Brain microvascular endothelial cell (primary cell): ENCODE data around the gene LRRC27.

Source experiments
- DNase-seq: peaks from one replicate; pipeline ENCODE4 v3.0.0-alpha.2; 2020
- H3K27ac ChIP-seq: fragments of 250-450 bp; sonication (Bioruptor Pico); 2 replicates; pipeline ENCODE4 v1.5.1; 2020; ENCODE audit warnings: mild to moderate bottlenecking, moderate library complexity
- H3K27me3 ChIP-seq: fragments of 250-450 bp; sonication (Bioruptor Pico); replicated peaks from 2 replicates; pipeline ENCODE4 v1.5.1; 2020; ENCODE audit warnings: mild to moderate bottlenecking
- H3K36me3 ChIP-seq: fragments of 250-450 bp; sonication (Bioruptor Pico); replicated peaks from 2 replicates; pipeline ENCODE4 v1.5.1; 2020; ENCODE audit warnings: mild to moderate bottlenecking
- H3K4me3 ChIP-seq: 2 replicates; pipeline ENCODE4 v1.5.1; 2011; ENCODE audit warnings: low read depth, mild to moderate bottlenecking, control low read depth, low read length, moderate library complexity
- in situ Hi-C: cut with HindIII; loops from 2 replicates; pipeline ENCODE4 v1.10.0; 2017; ENCODE audit warnings: low sequenced_read_pairs, low pct_ligation_motif_present
- TF ChIP-seq, protein P1 (sequence below): IDR thresholded peaks from 2 replicates; pipeline ENCODE4 v1.5.1; 2011; ENCODE audit warnings: low read depth, mild to moderate bottlenecking, moderate library complexity, low read length, control low read depth, inconsistent platforms; ENCODE audit errors: missing control alignments

LRRC27 gene

GRCh38 chr10:132366006-132366405, 34.0 kb downstream of the LRRC27 start:
- TF ChIP-seq, protein P1, sequence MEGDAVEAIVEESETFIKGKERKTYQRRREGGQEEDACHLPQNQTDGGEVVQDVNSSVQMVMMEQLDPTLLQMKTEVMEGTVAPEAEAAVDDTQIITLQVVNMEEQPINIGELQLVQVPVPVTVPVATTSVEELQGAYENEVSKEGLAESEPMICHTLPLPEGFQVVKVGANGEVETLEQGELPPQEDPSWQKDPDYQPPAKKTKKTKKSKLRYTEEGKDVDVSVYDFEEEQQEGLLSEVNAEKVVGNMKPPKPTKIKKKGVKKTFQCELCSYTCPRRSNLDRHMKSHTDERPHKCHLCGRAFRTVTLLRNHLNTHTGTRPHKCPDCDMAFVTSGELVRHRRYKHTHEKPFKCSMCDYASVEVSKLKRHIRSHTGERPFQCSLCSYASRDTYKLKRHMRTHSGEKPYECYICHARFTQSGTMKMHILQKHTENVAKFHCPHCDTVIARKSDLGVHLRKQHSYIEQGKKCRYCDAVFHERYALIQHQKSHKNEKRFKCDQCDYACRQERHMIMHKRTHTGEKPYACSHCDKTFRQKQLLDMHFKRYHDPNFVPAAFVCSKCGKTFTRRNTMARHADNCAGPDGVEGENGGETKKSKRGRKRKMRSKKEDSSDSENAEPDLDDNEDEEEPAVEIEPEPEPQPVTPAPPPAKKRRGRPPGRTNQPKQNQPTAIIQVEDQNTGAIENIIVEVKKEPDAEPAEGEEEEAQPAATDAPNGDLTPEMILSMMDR: no peak
- no peak overlapping the region for H3K27ac ChIP-seq
- DNase-seq: no peak
- H3K4me3 ChIP-seq: no peak overlapping the region
- no peaks in the 10 kb centered on the region for H3K27me3 ChIP-seq
- in situ Hi-C loops: no loop called here
- no peaks in the 10 kb centered on the region for H3K36me3 ChIP-seq

GRCh38 chr10:132366499-132366898, 34.5 kb downstream of the LRRC27 start:
- DNase-seq: no peak
- H3K4me3 ChIP-seq: no peak overlapping the region
- in situ Hi-C loops: no loop called here
- TF ChIP-seq, protein P1: no peak
- no peaks in the 10 kb centered on the region for H3K36me3 ChIP-seq
- H3K27me3 ChIP-seq: no peaks in the 10 kb centered on the region
- H3K27ac ChIP-seq: no peak overlapping the region

GRCh38 chr10:132368391-132368790, 36.4 kb downstream of the LRRC27 start:
- no peak for DNase-seq
- Histone ChIP-seq H3K4me3 (no peak overlapping the region), H3K27ac (no peak overlapping the region), H3K27me3 (no peaks in the 10 kb centered on the region), H3K36me3 (no peaks in the 10 kb centered on the region)
- TF ChIP-seq, protein P1: no peak
- in situ Hi-C loops: no loop called here

DNA sequence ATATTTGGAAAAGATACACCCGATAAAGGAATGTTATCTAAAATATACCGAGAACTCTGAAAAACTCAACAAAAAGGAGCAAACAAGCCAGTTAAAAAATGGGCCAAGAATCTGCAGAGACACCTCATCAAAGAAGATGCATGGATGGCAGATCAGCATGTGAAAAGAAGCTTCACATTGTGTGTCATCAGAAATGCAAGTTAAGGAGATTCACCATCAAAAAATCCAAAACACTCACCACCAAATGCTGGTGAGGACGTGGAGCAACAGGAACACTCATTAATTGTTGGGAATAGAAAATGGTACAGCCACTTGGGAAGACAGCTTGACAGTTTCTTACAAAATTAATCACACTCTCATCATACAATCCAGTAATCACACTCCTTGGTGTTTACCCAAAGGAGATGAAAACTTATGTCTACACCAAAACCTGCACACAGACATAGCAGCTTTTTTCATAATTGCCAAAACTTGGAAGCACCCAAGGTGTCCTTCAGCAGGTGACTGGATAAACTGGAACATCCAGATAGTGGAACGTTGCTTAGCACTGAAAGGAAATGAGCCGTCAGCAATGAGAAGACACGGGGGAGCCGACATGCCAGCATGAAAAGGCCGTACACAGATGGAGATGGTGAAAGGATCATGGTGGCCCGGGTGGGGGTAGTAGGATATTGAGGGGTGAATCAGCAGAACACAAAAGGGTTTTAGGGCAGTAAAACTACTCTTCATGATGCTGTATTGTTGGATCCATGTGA, 37.1 kb downstream of the LRRC27 start:
- H3K36me3 ChIP-seq: no peaks in the 10 kb centered on the region
- TF ChIP-seq, protein P1: no peak
- in situ Hi-C loops: no loop called here
- DNase-seq: peak; percentile 10
- H3K4me3 ChIP-seq: no peak overlapping the region
- H3K27ac ChIP-seq: no peak overlapping the region
- H3K27me3 ChIP-seq: no peaks in the 10 kb centered on the region

GRCh38 chr10:132369636-132370185, 37.7 kb downstream of the LRRC27 start:
- Histone ChIP-seq H3K27ac (no peak overlapping the region), H3K27me3 (no peaks in the 10 kb centered on the region), H3K4me3 (no peak overlapping the region), H3K36me3 (no peaks in the 10 kb centered on the region)
- in situ Hi-C loops: no loop called here
- DNase-seq: no peak
- TF ChIP-seq, protein P1: no peak
